Measurements from ENCODE around the gene CEP83. TPM values are rescaled to one million over a fixed set of nuclear protein-coding genes. Genes with fewer than 3 reads are reported as not detected.

Gene CEP83
- total RNA-seq, 6 donors from 2014 or later, result 9.7 to 40.9 (median 16.2) TPM

DNA sequence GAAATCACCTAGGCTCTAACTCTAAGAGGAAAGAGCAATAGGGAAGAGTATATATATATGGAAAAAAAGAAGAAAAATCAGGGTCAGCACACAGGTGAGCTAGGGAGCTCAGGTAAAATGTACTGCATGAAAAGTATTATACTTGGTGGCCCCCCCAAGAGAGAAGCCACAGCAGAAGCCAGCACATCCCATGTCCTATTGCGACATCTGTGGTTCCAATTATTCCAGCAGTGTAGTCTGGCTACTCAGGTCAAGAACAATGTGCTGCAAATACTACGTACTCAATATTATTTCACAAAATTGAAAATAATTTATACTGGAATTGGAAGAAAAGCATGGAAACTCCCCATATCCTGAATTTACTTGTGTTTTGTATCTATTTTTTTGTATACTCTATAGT, 85.5 kb downstream of the CEP83 start:
- WGBS, 2 donors, result 96 to 98% methylated on average over 2 of the region's 2 CpGs

DNA sequence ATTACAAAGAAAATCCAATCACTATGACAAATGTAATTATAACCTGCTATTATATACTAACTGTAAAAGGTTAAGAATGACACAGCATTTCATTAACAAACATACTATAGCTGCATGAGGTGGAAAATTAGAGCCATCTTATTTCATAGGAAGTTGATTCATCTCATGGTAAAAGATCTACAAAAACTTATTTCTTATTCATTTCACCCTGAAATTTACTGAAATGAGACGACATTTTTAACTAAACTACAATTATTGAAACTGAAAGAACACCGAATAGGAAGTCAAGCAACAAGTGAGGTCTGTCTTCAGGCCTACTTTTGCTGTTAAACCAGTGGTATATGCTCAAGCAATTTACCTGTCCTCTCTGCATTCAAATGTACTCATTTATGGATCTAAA, 87.2 kb downstream of the CEP83 start:
- WGBS, 2 donors, result 82 to 99% methylated on average over 2 of the region's 2 CpGs
- no peaks in the 10 kb centered on the region for H3K4me1 ChIP-seq
- DNase-seq, result no peak
- H3K9me3 ChIP-seq, result no peaks in the 10 kb centered on the region
- no peak overlapping the region for H3K4me3 ChIP-seq
- TF ChIP-seq, protein P1, sequence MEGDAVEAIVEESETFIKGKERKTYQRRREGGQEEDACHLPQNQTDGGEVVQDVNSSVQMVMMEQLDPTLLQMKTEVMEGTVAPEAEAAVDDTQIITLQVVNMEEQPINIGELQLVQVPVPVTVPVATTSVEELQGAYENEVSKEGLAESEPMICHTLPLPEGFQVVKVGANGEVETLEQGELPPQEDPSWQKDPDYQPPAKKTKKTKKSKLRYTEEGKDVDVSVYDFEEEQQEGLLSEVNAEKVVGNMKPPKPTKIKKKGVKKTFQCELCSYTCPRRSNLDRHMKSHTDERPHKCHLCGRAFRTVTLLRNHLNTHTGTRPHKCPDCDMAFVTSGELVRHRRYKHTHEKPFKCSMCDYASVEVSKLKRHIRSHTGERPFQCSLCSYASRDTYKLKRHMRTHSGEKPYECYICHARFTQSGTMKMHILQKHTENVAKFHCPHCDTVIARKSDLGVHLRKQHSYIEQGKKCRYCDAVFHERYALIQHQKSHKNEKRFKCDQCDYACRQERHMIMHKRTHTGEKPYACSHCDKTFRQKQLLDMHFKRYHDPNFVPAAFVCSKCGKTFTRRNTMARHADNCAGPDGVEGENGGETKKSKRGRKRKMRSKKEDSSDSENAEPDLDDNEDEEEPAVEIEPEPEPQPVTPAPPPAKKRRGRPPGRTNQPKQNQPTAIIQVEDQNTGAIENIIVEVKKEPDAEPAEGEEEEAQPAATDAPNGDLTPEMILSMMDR (IDR thresholded peaks at IDR 0.05), result no peak
- TF ChIP-seq EP300 (IDR thresholded peaks at IDR 0.05) (no peak), POLR2A (IDR thresholded peaks at IDR 0.05) (no peak), POLR2AphosphoS5 (IDR thresholded peaks at IDR 0.05) (no peak)
- ATAC-seq (ENCODE audit: low FRiP score in 2 of 2), result no peak
- H3K27ac ChIP-seq, result no peak overlapping the region
- no peaks in the 10 kb centered on the region for H3K27me3 ChIP-seq
- H3K36me3 ChIP-seq, result no peaks in the 10 kb centered on the region

More for the DNA sequence above, 85.5 kb downstream of the CEP83 start:
- no peaks in the 10 kb centered on the region for H3K27me3 ChIP-seq
- no peak for ATAC-seq (ENCODE audit: low FRiP score in 2 of 2)
- no peak overlapping the region for H3K4me3 ChIP-seq
- H3K36me3 ChIP-seq, result peaks cover 0 to 3% (median 0%) of the 10 kb centered on the region in 4 donors
- no peaks in the 10 kb centered on the region for H3K9me3 ChIP-seq
- H3K4me1 ChIP-seq, result no peaks in the 10 kb centered on the region
- TF ChIP-seq, protein P1 (IDR thresholded peaks at IDR 0.05), result no peak
- TF ChIP-seq POLR2A (IDR thresholded peaks at IDR 0.05), result no peak
- no peak for TF ChIP-seq EP300 (IDR thresholded peaks at IDR 0.05)
- no peak for TF ChIP-seq POLR2AphosphoS5 (IDR thresholded peaks at IDR 0.05)
- DNase-seq, result no peak
- no peak overlapping the region for H3K27ac ChIP-seq

DNA sequence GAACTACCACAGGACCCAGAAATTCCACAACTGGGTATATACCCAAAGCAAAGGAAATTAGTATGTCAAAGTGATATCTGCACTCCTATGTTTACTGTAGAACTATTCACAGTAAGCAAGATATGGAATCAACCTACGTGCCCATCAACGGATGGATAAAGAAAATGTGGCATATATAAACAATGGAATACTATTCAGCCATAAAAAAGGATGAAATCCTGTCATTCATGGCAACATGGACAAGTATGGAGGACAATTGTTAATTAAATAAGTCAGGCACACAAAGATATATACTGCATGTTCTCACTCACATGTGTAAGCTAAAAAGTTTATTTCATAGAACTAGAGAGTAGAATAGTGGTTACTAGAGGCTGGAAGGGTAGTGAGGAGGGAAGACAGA, 97.0 kb downstream of the CEP83 start:
- no peaks in the 10 kb centered on the region for H3K36me3 ChIP-seq
- H3K27ac ChIP-seq, result no peak overlapping the region
- H3K4me3 ChIP-seq, result no peak overlapping the region
- no peaks in the 10 kb centered on the region for H3K4me1 ChIP-seq
- no peak for TF ChIP-seq EP300 (IDR thresholded peaks at IDR 0.05)
- no peak for TF ChIP-seq POLR2A (IDR thresholded peaks at IDR 0.05)
- TF ChIP-seq POLR2AphosphoS5 (IDR thresholded peaks at IDR 0.05), result no peak
- TF ChIP-seq, protein P1 (IDR thresholded peaks at IDR 0.05), result no peak
- WGBS, 2 donors, result 94 to 99% methylated on average over 2 of the region's 2 CpGs
- peaks cover 7 to 23% (median 17%) of the 10 kb centered on the region in 4 donors for H3K9me3 ChIP-seq
- no peaks in the 10 kb centered on the region for H3K27me3 ChIP-seq
- ATAC-seq (ENCODE audit: low FRiP score in 2 of 2) (no peak), DNase-seq (no peak)

DNA sequence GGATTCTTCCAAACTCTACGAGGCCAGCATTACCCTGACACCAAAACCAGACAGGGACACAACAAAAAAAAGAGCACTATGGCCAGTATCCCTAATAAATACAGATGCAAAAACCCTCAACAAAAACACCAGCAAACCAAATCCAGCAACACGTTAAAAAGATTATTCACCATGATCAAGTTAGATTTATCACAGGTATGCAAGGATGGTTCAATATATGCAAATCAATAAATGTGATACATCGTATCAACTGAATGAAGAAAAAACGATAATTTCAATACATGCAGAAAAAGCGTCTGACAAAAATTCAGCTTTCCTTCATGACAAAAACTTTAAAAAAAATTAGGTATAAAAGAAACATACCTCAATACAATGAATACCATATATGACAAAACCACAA, 99.9 kb downstream of the CEP83 start:
- Histone ChIP-seq H3K4me3 (no peak overlapping the region), H3K27me3 (no peaks in the 10 kb centered on the region), H3K9me3 (peaks cover 7 to 23% (median 17%) of the 10 kb centered on the region in 4 donors), H3K36me3 (no peaks in the 10 kb centered on the region), H3K27ac (no peak overlapping the region), H3K4me1 (no peaks in the 10 kb centered on the region)
- 97 to 99% methylated on average over 5 of the region's 5 CpGs for WGBS, 2 donors
- no peak for DNase-seq
- no peak for ATAC-seq (ENCODE audit: low FRiP score in 2 of 2)
- TF ChIP-seq, protein P1 (IDR thresholded peaks at IDR 0.05), result no peak
- TF ChIP-seq POLR2A (IDR thresholded peaks at IDR 0.05) (no peak), EP300 (IDR thresholded peaks at IDR 0.05) (no peak), POLR2AphosphoS5 (IDR thresholded peaks at IDR 0.05) (no peak)

DNA sequence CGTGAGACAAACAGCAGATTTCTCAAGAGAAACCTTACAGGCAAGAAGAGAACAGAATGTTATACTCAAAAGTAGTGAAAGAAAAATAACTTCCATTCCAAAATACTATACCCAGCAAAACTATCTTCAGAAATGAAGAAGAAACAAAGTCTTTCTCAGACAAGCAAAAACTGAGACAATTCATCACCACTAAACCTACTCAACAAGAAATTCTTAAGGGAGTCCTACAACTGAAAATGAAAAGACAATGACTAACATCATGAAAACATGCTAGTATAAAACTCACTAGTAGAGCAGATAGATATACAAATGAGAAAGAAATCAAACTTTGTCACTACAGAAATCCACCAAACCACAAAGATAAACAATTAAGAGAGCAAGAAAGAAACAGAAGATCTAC, 106.5 kb downstream of the CEP83 start:
- TF ChIP-seq EP300 (IDR thresholded peaks at IDR 0.05) (no peak), POLR2A (IDR thresholded peaks at IDR 0.05) (no peak), POLR2AphosphoS5 (IDR thresholded peaks at IDR 0.05) (no peak)
- TF ChIP-seq, protein P1 (IDR thresholded peaks at IDR 0.05), result no peak
- Histone ChIP-seq H3K27ac (no peak overlapping the region), H3K4me3 (no peak overlapping the region), H3K4me1 (no peaks in the 10 kb centered on the region), H3K9me3 (peaks cover 23 to 50% (median 38%) of the 10 kb centered on the region in 4 donors), H3K36me3 (no peaks in the 10 kb centered on the region), H3K27me3 (no peaks in the 10 kb centered on the region)
- DNase-seq, result no peak
- no peak for ATAC-seq (ENCODE audit: low FRiP score in 2 of 2)
- WGBS, 2 donors, result 94 to 100% methylated on average over 1 of the region's 1 CpG
